H1 (cell line): ENCODE results near the gene DGCR8. TPM values are rescaled to one million over a fixed set of nuclear protein-coding genes. Genes with fewer than 3 reads are reported as not detected.

ENCODE experiments used
- CEBPB ChIP-seq: IDR thresholded peaks from 2 replicates; pipeline ENCODE4 v1.6.1; 2012; ENCODE audit warnings: low read depth, low read length
- CHD7 ChIP-seq: fragments of 300-600 bp; sonication (generic); IDR thresholded peaks from 2 replicates; pipeline ENCODE4 v1.7.1; 2012; ENCODE audit warnings: low read length, moderate library complexity, mild to moderate bottlenecking, inconsistent platforms; ENCODE audit not compliant: insufficient replicate concordance
- EZH2 ChIP-seq: fragments of 200-600 bp; sonication (generic); IDR thresholded peaks from 2 replicates; pipeline ENCODE4 v1.7.1; 2012; ENCODE audit warnings: low read depth, mild to moderate bottlenecking, moderate library complexity, low read length, inconsistent platforms; ENCODE audit not compliant: severe bottlenecking
- GABPA ChIP-seq: IDR thresholded peaks from 2 replicates; pipeline ENCODE4 v1.6.1; 2011; ENCODE audit warnings: mild to moderate bottlenecking, low read length, moderate library complexity, borderline replicate concordance; ENCODE audit not compliant: insufficient read depth
- JUND ChIP-seq: IDR thresholded peaks from 2 replicates; pipeline ENCODE4 v1.6.1; 2011; ENCODE audit warnings: mild to moderate bottlenecking, improper control_type of control experiment, low read length
- KDM5A ChIP-seq: fragments of 200-600 bp; IDR thresholded peaks from 2 replicates; pipeline ENCODE4 v1.7.1; 2012; ENCODE audit warnings: mild to moderate bottlenecking, low read length, inconsistent platforms, mixed read lengths
- RBBP5 ChIP-seq: IDR thresholded peaks from 2 replicates; pipeline ENCODE4 v1.7.1; 2012; ENCODE audit warnings: low read depth, mild to moderate bottlenecking, inconsistent platforms, low read length, moderate library complexity, borderline replicate concordance
- SIRT6 ChIP-seq: IDR thresholded peaks from one replicate; pipeline ENCODE4 v1.7.1; 2012; ENCODE audit warnings: low read length, inconsistent platforms
- SP2 ChIP-seq: IDR thresholded peaks from 2 replicates; pipeline ENCODE4 v1.6.1; 2012; ENCODE audit warnings: mild to moderate bottlenecking, low read length, inconsistent platforms
- polyA plus RNA-seq, 7 experiments: library from polyadenylated mRNA; depleted of rRNA in 3 of 7; stranded (reverse) in 5 of 7; unstranded in 2 of 7; fragments of >200 nt in 5 of 7; fragments of 200-250 nt in 2 of 7; gene quantifications; 1 replicate in 5 of 7; 2 replicates in 1 of 7; 4 replicates in 1 of 7; pipeline versions ENCODE4 v1.2.1 to v1.2.3, GENCODE V29; 2011 to 2013; ENCODE audit warnings: missing spikeins in 2 of 7, mixed read lengths in 2 of 7
- total RNA-seq: library from RNA; stranded (reverse); fragmentation: NEBNext Ultra II Directional; extraction: Animal tissue kit (Norgen Biotek cat#: 25700); gene quantifications from 2 replicates; pipeline ENCODE4 v1.2.1, GENCODE V29; 2021
- TF ChIP-seq, protein P1 (sequence below): IDR thresholded peaks from 2 replicates; pipeline ENCODE4 v1.6.1; 2012; ENCODE audit warnings: inconsistent platforms

The DGCR8 gene
- total and polyA plus RNA-seq, 2 of the 8 experiments (the other 6 are each of a cell fraction or from before 2014, with no cell fraction given) = 23.7 to 43.7 TPM

- TF ChIP-seq CHD7 (no peak), SP2 (no peak), EZH2 (no peak), RBBP5 (no peak), CEBPB (no peak), GABPA (no peak), JUND (peak; percentile 43; the same call in 1 of the 2 replicates), KDM5A (no peak), SIRT6 (no peak)
- TF ChIP-seq, protein P1, sequence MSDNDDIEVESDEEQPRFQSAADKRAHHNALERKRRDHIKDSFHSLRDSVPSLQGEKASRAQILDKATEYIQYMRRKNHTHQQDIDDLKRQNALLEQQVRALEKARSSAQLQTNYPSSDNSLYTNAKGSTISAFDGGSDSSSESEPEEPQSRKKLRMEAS = peak; percentile 98
Measured at GRCh38 chr22:20084547-20085413, 4.7 kb downstream of the DGCR8 start (continued).
